Measurements from ENCODE around the gene ZNF507. TPM values are rescaled to one million over a fixed set of nuclear protein-coding genes. Genes with fewer than 3 reads are reported as not detected.

Gene ZNF507
- total RNA-seq, 1 donor from 2014 or later: 22.4 TPM

DNA sequence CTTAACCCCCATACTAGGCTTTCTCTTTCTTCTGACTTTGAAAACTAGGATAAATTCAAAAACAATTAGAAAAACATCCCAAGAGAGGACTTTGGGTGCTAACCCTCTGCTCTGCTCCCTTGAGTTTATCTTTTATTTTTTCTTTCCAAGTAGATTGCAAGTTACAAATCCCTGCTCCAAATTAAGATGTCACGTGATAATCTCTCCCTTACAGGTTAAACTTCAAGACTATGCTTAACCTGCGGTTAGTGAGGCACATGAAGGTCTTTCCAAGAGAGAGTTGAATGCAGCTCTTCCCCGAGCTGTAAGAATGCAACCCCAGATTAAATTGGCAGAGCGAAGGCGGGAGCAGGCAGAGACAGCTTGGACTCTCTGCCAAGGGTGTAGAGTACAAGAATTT is 12.2 kb upstream of the ZNF507 start:
- H3K36me3 Mint-ChIP-seq (ENCODE audit: unreplicated experiment): no peaks in the 10 kb centered on the region
- no peaks in the 10 kb centered on the region for H3K4me1 Mint-ChIP-seq (ENCODE audit: unreplicated experiment)
- DNase-seq (ENCODE audit: extremely low spot score, unreplicated experiment): no peak
- peaks cover 6% of the 10 kb centered on the region for H3K27me3 Mint-ChIP-seq (ENCODE audit: unreplicated experiment)
- no peak overlapping the region for H3K4me3 Mint-ChIP-seq (ENCODE audit: unreplicated experiment)
- no peaks in the 10 kb centered on the region for H3K9me3 Mint-ChIP-seq (ENCODE audit: unreplicated experiment)
- no peak for TF ChIP-seq CTCF (IDR thresholded peaks at IDR 0.05)
- no peak overlapping the region for H3K27ac Mint-ChIP-seq (ENCODE audit: unreplicated experiment)

DNA sequence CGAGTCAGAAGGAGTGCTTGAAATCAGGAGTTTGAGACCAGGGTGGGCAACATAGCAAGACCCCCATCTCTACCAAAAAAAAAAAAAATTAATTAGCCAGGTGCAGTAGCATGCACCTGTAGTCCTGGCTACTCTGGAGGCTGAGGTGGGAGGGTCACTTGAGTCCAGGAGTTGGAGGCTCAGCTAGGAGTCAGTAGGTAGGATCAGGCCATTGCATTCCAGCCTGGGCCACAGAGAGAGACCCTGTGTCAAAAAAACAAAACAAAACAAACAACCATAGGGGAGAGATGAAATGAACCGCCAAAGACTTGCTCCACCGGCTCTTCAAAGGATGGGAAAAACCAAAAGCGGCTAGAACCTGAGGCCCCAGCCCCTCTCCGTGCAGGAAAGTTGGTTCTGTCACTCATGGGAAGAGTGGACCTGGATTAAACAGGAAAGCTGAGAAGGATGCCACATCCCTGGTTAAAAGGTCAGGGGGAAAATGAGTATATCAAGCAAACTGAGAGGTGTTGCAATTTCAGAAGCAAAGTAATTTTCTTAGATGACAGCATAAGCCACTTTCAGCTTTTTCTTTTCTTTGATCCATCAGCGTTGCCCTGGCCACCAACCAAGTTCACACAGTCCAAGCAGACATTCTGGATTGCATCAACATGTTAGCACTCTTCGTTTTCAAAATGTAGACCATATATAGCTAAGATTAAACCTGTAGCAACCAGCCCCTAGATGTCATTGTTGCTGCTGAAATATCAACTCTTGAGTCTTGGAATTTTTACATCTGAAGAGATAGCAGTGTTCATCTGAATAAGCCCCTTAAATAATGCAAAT is 8.9 kb upstream of the ZNF507 start:
- H3K4me1 Mint-ChIP-seq (ENCODE audit: unreplicated experiment): no peaks in the 10 kb centered on the region
- H3K36me3 Mint-ChIP-seq (ENCODE audit: unreplicated experiment): no peaks in the 10 kb centered on the region
- no peaks in the 10 kb centered on the region for H3K9me3 Mint-ChIP-seq (ENCODE audit: unreplicated experiment)
- no peak overlapping the region for H3K4me3 Mint-ChIP-seq (ENCODE audit: unreplicated experiment)
- DNase-seq (ENCODE audit: extremely low spot score, unreplicated experiment): no peak
- peaks cover 6% of the 10 kb centered on the region for H3K27me3 Mint-ChIP-seq (ENCODE audit: unreplicated experiment)
- no peak overlapping the region for H3K27ac Mint-ChIP-seq (ENCODE audit: unreplicated experiment)
- peak; percentile 18 for TF ChIP-seq CTCF (IDR thresholded peaks at IDR 0.05)

DNA sequence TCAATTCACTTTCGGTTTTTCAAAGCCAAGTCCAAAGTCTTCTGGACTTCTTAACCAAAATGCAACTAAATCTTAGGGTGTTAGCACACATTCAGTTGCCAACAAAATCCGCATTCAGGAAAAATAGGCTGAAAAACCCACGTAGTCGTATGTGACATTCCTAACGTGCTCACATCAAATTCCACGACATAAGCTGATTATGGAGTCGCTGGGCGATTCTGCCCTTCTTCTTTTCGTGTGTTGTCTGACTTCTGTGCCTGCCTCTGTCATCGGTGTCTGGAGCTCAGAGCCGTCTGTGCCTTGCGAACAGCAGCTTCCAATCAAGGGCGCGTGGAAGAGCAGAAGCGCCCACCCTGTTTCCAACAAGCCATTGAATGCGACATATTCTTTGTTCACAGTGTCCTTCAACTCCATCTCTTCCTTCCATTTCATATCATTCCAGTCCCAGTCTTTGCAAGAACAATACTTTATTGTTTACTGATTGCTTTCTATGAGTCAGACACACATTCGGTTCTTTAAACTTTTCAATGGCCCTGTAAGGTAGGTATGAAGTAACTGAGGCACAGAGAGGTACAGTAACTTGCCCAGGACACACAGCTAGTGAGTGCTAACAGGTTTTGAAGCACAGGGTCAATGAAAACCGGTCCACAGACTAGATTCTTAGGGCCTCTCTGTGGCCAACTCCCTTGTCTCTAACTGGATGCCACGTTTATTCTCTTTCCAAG is 8.2 kb upstream of the ZNF507 start:
- no peaks in the 10 kb centered on the region for H3K36me3 Mint-ChIP-seq (ENCODE audit: unreplicated experiment)
- no peaks in the 10 kb centered on the region for H3K4me1 Mint-ChIP-seq (ENCODE audit: unreplicated experiment)
- H3K9me3 Mint-ChIP-seq (ENCODE audit: unreplicated experiment): no peaks in the 10 kb centered on the region
- TF ChIP-seq CTCF (IDR thresholded peaks at IDR 0.05): no peak
- H3K27me3 Mint-ChIP-seq (ENCODE audit: unreplicated experiment): peaks cover 6% of the 10 kb centered on the region
- H3K27ac Mint-ChIP-seq (ENCODE audit: unreplicated experiment): no peak overlapping the region
- no peak overlapping the region for H3K4me3 Mint-ChIP-seq (ENCODE audit: unreplicated experiment)
- DNase-seq (ENCODE audit: extremely low spot score, unreplicated experiment): no peak

DNA sequence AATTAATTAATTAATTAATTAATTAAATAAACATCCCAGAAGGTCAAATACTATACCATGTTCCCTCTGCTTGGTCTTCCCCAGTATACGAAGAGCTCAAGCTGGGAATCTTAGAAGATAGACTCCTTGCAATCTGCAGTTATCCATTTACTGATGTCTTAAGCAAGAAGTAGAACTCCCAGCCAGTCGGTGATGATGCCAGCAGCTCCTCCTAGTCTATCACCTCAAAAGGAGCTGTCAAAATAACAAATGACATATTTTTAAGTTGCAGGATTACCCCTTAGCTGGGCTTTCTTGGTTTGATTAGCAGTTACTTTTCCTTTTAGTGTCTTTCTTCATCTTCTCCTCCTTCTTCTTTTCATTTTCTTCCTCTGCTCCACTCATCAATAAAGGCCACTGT is 6.0 kb upstream of the ZNF507 start:
- Mint-ChIP-seq H3K36me3 (ENCODE audit: unreplicated experiment) (no peaks in the 10 kb centered on the region), H3K9me3 (ENCODE audit: unreplicated experiment) (no peaks in the 10 kb centered on the region), H3K4me1 (ENCODE audit: unreplicated experiment) (peaks cover 2% of the 10 kb centered on the region), H3K27me3 (ENCODE audit: unreplicated experiment) (peaks cover 4% of the 10 kb centered on the region), H3K4me3 (ENCODE audit: unreplicated experiment) (no peak overlapping the region), H3K27ac (ENCODE audit: unreplicated experiment) (no peak overlapping the region)
- TF ChIP-seq CTCF (IDR thresholded peaks at IDR 0.05): no peak
- DNase-seq (ENCODE audit: extremely low spot score, unreplicated experiment): no peak
